Keratinocyte (primary cell): ENCODE measurements around the gene STS.

ENCODE experiments used
- CTCF ChIP-seq, 3 experiments: IDR thresholded peaks in 1 of 3; conservative IDR thresholded peaks in 1 of 3; optimal IDR thresholded peaks in 1 of 3; 2 replicates in 2 of 3; 3 replicates in 1 of 3; pipeline versions ENCODE3 to v1.5.1; 2011; ENCODE audit warnings: low read length in 3 of 3, mild to moderate bottlenecking in 3 of 3, moderate library complexity in 2 of 3, control low read depth in 1 of 3, inconsistent platforms in 1 of 3; ENCODE audit not compliant: insufficient read depth in 2 of 3; ENCODE audit errors: extremely low read depth in 1 of 3
- EZH2 ChIP-seq: IDR thresholded peaks from one replicate; pipeline ENCODE4 v1.6.1; 2012; ENCODE audit warnings: inconsistent platforms, mild to moderate bottlenecking, low read length, moderate library complexity

- TF ChIP-seq CTCF (optimal IDR thresholded peaks at IDR 0.05 in 1 of 3, IDR thresholded peaks at IDR 0.05 in 1 of 3, conservative IDR thresholded peaks at IDR 0.05 in 1 of 3; ENCODE audit: extremely low read depth in 1 of 3, insufficient read depth in 2 of 3, low read length in 3 of 3): no peak
- no peak for TF ChIP-seq EZH2
These were observed 654 bp upstream of the STS start for GRCh38 chrX:7146703-7147412.
